HUES64 (cell line): ENCODE results near the gene TNIK.
A peak's percentile ranks its signal among the peaks of the same experiment; 100 is the strongest.

Experiments
- H3K27ac ChIP-seq: 2 replicates; pipeline ENCODE4 v1.7.0; 2013; ENCODE audit warnings: low read depth, low read length, inconsistent platforms
- H3K27me3 ChIP-seq: 2 replicates; pipeline ENCODE4 v1.6.1; 2013; ENCODE audit warnings: mild to moderate bottlenecking, low read length; ENCODE audit not compliant: insufficient read depth
- H3K36me3 ChIP-seq: 2 replicates; pipeline ENCODE4 v1.6.1; 2013; ENCODE audit warnings: mild to moderate bottlenecking, low read length; ENCODE audit not compliant: insufficient read depth
- H3K4me1 ChIP-seq: 2 replicates; pipeline ENCODE4 v1.6.1; 2013; ENCODE audit warnings: mild to moderate bottlenecking, low read length, moderate library complexity; ENCODE audit not compliant: insufficient read depth
- H3K4me3 ChIP-seq: 2 replicates; pipeline ENCODE4 v1.5.1; 2013; ENCODE audit warnings: mild to moderate bottlenecking, low read length, moderate library complexity
- H3K9ac ChIP-seq: 2 replicates; pipeline ENCODE4 v1.6.1; 2013; ENCODE audit warnings: mild to moderate bottlenecking, low read depth, low read length
- H3K9me3 ChIP-seq: 2 replicates; pipeline ENCODE4 v1.6.1; 2013; ENCODE audit warnings: low read depth, low read length; ENCODE audit not compliant: insufficient read depth
- WGBS: fragments of 150-250, 120-280 bp; methylation state at CpG from one replicate; pipeline ENCODE4 v1.1.7; 2013; ENCODE audit warnings: missing lambda C conversion rate; 5-methylcytosine and 5-hydroxymethylcytosine counted together

Gene TNIK

GRCh38 chr3:171054231-171054630, 406.0 kb downstream of the TNIK start:
- H3K4me3 ChIP-seq: no peak overlapping the region
- H3K9ac ChIP-seq: no peak overlapping the region
- no peaks in the 10 kb centered on the region for H3K4me1 ChIP-seq
- H3K9me3 ChIP-seq: no peaks in the 10 kb centered on the region
- 83% methylated on average over 1 of the region's 1 CpG for WGBS
- H3K36me3 ChIP-seq: no peaks in the 10 kb centered on the region
- no peak overlapping the region for H3K27ac ChIP-seq
- H3K27me3 ChIP-seq: no peaks in the 10 kb centered on the region

- Histone ChIP-seq H3K9ac (no peak overlapping the region), H3K36me3 (no peaks in the 10 kb centered on the region), H3K27me3 (no peaks in the 10 kb centered on the region), H3K27ac (no peak overlapping the region), H3K4me3 (no peak overlapping the region), H3K9me3 (no peaks in the 10 kb centered on the region), H3K4me1 (no peaks in the 10 kb centered on the region)
- WGBS: 18% methylated on average over 6 of the region's 6 CpGs
Observed at GRCh38 chr3:171049861-171050444, 410.3 kb downstream of the TNIK start.

- Histone ChIP-seq H3K27me3 (no peaks in the 10 kb centered on the region), H3K9ac (no peak overlapping the region), H3K27ac (no peak overlapping the region), H3K4me3 (no peak overlapping the region), H3K9me3 (no peaks in the 10 kb centered on the region), H3K36me3 (no peaks in the 10 kb centered on the region), H3K4me1 (peaks cover 8% of the 10 kb centered on the region; the same call in 1 of the 2 replicates)
- WGBS: 87% methylated on average over 4 of the region's 4 CpGs
Observed at GRCh38 chr3:171046760-171047159, 413.4 kb downstream of the TNIK start.

- WGBS: 94% methylated on average over 14 of the region's 14 CpGs
Observed at GRCh38 chr3:171044835-171045793, 415.1 kb downstream of the TNIK start.

GRCh38 chr3:171044384-171044783, 415.8 kb downstream of the TNIK start:
- Histone ChIP-seq H3K9ac (no peak overlapping the region), H3K4me3 (no peak overlapping the region), H3K27ac (no peak overlapping the region), H3K9me3 (no peaks in the 10 kb centered on the region), H3K27me3 (no peaks in the 10 kb centered on the region), H3K36me3 (no peaks in the 10 kb centered on the region), H3K4me1 (peaks cover 8% of the 10 kb centered on the region; the same call in 1 of the 2 replicates)
- 54% methylated on average over 1 of the region's 1 CpG for WGBS

More at GRCh38 chr3:171044835-171045793, 415.1 kb downstream of the TNIK start:
- Histone ChIP-seq H3K4me3 (no peak overlapping the region), H3K9me3 (no peaks in the 10 kb centered on the region), H3K27me3 (no peaks in the 10 kb centered on the region), H3K27ac (no peak overlapping the region), H3K36me3 (no peaks in the 10 kb centered on the region), H3K9ac (no peak overlapping the region), H3K4me1 (peaks cover 8% of the 10 kb centered on the region; the same call in 1 of the 2 replicates)

- H3K27ac ChIP-seq: no peak overlapping the region
- H3K9me3 ChIP-seq: no peaks in the 10 kb centered on the region
- no peak overlapping the region for H3K9ac ChIP-seq
- H3K27me3 ChIP-seq: no peaks in the 10 kb centered on the region
- peaks cover 8% of the 10 kb centered on the region; the same call in 1 of the 2 replicates for H3K4me1 ChIP-seq
- H3K36me3 ChIP-seq: no peaks in the 10 kb centered on the region
- 88% methylated on average over 1 of the region's 1 CpG for WGBS
- no peak overlapping the region for H3K4me3 ChIP-seq
Observed at GRCh38 chr3:171039674-171040073, 420.5 kb downstream of the TNIK start.

GRCh38 chr3:171038342-171038741, 421.9 kb downstream of the TNIK start:
- Histone ChIP-seq H3K9ac (no peak overlapping the region), H3K4me1 (peaks cover 8% of the 10 kb centered on the region; the same call in 1 of the 2 replicates), H3K27ac (no peak overlapping the region), H3K9me3 (no peaks in the 10 kb centered on the region), H3K4me3 (no peak overlapping the region), H3K27me3 (no peaks in the 10 kb centered on the region), H3K36me3 (no peaks in the 10 kb centered on the region)
- WGBS: 100% methylated on average over 1 of the region's 1 CpG

- Histone ChIP-seq H3K4me3 (peak overlapping the region; percentile 45; the same call in 1 of the 2 replicates), H3K4me1 (no peaks in the 10 kb centered on the region), H3K9ac (no peak overlapping the region), H3K27me3 (peaks cover 27% of the 10 kb centered on the region), H3K36me3 (no peaks in the 10 kb centered on the region), H3K27ac (no peak overlapping the region), H3K9me3 (no peaks in the 10 kb centered on the region)
- 94% methylated on average over 7 of the region's 8 CpGs for WGBS
Observed at GRCh38 chr3:171028779-171029232, 431.4 kb downstream of the TNIK start.

- Histone ChIP-seq H3K27ac (no peak overlapping the region), H3K4me3 (peak overlapping the region; percentile 45), H3K4me1 (no peaks in the 10 kb centered on the region)
Observed at GRCh38 chr3:171028025-171028778, 432.0 kb downstream of the TNIK start.

GRCh38 chr3:171026597-171027293, 433.5 kb downstream of the TNIK start, which contains the start of gene SLC2A2:
TSS of gene SLC2A2 (minus strand) at chr3:171026720. CDS start at chr3:171026670, 50 bp downstream.
- 87% methylated on average over 4 of the region's 4 CpGs for WGBS
- Histone ChIP-seq H3K36me3 (no peaks in the 10 kb centered on the region), H3K4me3 (no peak within 1 kb of the TSS), H3K4me1 (no peaks in the 10 kb centered on the region), H3K27ac (no peak within 1 kb of the TSS), H3K27me3 (peaks cover 27% of the 10 kb centered on the region), H3K9ac (no peak within 1 kb of the TSS), H3K9me3 (no peaks in the 10 kb centered on the region)

More at GRCh38 chr3:171028025-171028778, 432.0 kb downstream of the TNIK start:
- H3K9me3 ChIP-seq: no peaks in the 10 kb centered on the region
- H3K9ac ChIP-seq: no peak overlapping the region
- WGBS: 92% methylated on average over 39 of the region's 39 CpGs
- H3K27me3 ChIP-seq: peaks cover 27% of the 10 kb centered on the region
- H3K36me3 ChIP-seq: no peaks in the 10 kb centered on the region
